Left kidney (tissue), 2 donors: ENCODE data around the gene PIN1. TPM values are rescaled to one million over a fixed set of nuclear protein-coding genes. Genes with fewer than 3 reads are reported as not detected.

ENCODE experiments used
- DNase-seq: peaks from one replicate; pipeline ENCODE4 v3.0.0-alpha.2; 2013
- polyA plus RNA-seq: library from polyadenylated mRNA; unstranded; fragments of 120-200 nt; gene quantifications from one replicate; pipeline ENCODE4 v1.2.1, GENCODE V29; 2013; ENCODE audit not compliant: insufficient read length

The PIN1 gene
- polyA plus RNA-seq, 1 donor: 44.6 TPM

GRCh38 chr19:9883764-9884163, 48.6 kb downstream of the PIN1 start:
- no peak for DNase-seq

GRCh38 chr19:9885077-9885552, 50.0 kb downstream of the PIN1 start:
- no peak for DNase-seq

- no peak for DNase-seq
Measured at GRCh38 chr19:9891609-9892373, 56.7 kb downstream of the PIN1 start.

Other genes starting within 250 kb of the PIN1 start
- 73.0 TPM for gene ZNF561, start 214.1 kb upstream of the PIN1 start, polyA plus RNA-seq
- gene ZNF562, start 160.2 kb upstream of the PIN1 start, polyA plus RNA-seq: 29.9 TPM
- 42.2 TPM for gene ZNF846, start 66.6 kb upstream of the PIN1 start, polyA plus RNA-seq
- 28.6 TPM for gene FBXL12, start 16.2 kb upstream of the PIN1 start, polyA plus RNA-seq
- gene UBL5, start 7.4 kb upstream of the PIN1 start, polyA plus RNA-seq: 265 TPM
- 18.9 TPM for gene OLFM2, start 101.2 kb downstream of the PIN1 start, polyA plus RNA-seq
- 0.71 TPM for gene COL5A3, start 175.2 kb downstream of the PIN1 start, polyA plus RNA-seq
- gene RDH8, start 178.2 kb downstream of the PIN1 start, polyA plus RNA-seq: 0.40 TPM